HEK293T (cell line): ENCODE data around the gene FAM217A.

ENCODE experiments used
- BHLHE40 ChIP-seq: fragments of 450-650 bp; IDR thresholded peaks from 2 replicates; pipeline ENCODE4 v1.6.1; 2016; ENCODE audit warnings: mild to moderate bottlenecking, moderate library complexity, borderline replicate concordance
- TF ChIP-seq, protein P1 (sequence below): fragments of 450-650 bp; IDR thresholded peaks from 2 replicates; pipeline ENCODE4 v1.6.1; 2016

DNA sequence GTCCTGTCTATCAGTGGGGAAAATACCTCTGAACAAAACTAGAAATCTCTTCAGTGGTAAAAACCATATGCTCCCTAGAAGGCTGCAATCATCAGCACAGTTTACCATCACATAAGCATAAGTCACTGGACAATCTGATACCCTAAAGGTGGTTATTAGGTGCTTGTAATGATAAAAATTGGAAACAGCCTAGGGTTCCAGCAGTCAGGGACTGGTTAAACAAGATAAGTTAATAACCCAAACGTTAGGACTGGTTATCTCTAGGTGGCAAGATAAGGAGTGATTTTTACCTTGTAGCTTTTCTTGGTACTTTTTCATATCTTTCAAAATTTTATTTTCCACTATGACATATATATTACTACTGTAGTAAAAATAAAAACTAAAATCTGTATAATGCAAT lies 45.4 kb upstream of the FAM217A start:
- TF ChIP-seq, protein P1, sequence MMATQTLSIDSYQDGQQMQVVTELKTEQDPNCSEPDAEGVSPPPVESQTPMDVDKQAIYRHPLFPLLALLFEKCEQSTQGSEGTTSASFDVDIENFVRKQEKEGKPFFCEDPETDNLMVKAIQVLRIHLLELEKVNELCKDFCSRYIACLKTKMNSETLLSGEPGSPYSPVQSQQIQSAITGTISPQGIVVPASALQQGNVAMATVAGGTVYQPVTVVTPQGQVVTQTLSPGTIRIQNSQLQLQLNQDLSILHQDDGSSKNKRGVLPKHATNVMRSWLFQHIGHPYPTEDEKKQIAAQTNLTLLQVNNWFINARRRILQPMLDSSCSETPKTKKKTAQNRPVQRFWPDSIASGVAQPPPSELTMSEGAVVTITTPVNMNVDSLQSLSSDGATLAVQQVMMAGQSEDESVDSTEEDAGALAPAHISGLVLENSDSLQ, result no peak
- no peak for TF ChIP-seq BHLHE40
